SIG-M5 (cell line): Measurements from ENCODE around the gene PCSK4.
"Not testable (repeated sequence)": the region's sequence is repeated elsewhere in the genome, so short reads cannot be mapped to it uniquely, and the experiment has no call there.

Experiments used
- DNase-seq: peaks from one replicate; lab custom pipeline; 2025; lab: John Stamatoyannopoulos, UW

Gene PCSK4

DNA sequence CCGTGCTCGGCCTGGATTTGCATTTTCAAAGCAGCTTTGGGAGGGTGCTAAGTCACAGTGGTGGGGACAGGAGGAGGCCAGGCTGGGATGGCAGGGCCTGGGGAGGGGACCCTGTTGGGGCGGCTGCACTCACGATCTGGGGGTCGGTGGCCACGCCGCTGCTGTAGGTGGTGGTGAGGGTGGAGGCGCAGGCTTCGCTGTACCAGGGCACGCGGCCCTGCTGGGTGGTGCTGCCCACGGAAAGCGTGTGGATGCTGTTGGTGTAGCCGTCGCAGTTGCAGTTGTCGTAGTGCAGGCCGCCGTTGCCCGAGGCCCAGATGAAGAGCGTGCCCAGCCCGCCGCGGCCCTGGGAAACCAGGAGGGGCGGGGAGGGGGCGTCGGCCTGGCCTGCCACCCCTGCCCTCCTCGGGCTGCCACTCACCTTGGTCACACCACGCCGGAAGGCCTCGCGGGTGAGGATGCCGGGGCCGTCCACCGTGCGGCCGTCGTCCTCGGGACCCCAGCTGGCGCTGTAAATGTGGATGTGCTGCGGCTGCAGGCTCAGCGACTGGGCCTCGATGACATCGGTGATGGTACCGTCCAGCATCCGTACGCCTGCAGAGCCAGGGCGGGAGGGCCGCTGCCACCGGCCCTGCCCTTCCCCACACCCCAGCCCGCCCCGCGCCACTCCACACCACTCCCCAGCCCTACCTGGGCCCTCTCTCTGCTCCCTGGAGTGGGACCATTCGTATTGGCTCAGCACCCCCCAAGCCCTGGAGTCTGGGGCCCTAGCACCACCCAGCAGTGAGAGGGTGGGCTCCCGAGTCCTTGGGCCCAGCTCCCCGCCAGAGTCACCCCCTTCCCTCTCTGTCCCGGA, 3.2 kb downstream of the PCSK4 start:
- DNase-seq, result no peak

DNA sequence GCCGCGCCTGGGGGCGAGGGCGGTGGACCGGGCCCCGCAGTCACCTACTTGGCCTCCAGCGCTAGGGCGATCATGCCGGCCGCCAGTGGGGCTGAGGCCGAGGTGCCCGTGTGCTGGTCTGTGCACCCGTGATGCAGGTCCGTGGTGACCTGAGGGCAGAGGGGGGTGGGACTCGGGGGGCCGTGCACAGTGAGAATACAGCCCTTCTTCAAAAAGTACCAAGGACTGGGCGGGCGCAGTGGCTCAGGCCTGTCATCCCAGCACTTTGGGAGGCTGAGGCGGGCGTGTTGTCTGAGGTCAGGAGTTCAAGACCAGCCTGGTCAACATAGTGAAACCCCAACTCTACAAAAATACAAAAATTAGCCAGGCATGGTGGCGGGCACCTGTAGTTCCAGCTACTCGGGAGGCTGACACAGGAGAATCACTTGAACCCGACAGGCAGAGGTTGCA, 6.1 kb downstream of the PCSK4 start:
- DNase-seq, result no peak

DNA sequence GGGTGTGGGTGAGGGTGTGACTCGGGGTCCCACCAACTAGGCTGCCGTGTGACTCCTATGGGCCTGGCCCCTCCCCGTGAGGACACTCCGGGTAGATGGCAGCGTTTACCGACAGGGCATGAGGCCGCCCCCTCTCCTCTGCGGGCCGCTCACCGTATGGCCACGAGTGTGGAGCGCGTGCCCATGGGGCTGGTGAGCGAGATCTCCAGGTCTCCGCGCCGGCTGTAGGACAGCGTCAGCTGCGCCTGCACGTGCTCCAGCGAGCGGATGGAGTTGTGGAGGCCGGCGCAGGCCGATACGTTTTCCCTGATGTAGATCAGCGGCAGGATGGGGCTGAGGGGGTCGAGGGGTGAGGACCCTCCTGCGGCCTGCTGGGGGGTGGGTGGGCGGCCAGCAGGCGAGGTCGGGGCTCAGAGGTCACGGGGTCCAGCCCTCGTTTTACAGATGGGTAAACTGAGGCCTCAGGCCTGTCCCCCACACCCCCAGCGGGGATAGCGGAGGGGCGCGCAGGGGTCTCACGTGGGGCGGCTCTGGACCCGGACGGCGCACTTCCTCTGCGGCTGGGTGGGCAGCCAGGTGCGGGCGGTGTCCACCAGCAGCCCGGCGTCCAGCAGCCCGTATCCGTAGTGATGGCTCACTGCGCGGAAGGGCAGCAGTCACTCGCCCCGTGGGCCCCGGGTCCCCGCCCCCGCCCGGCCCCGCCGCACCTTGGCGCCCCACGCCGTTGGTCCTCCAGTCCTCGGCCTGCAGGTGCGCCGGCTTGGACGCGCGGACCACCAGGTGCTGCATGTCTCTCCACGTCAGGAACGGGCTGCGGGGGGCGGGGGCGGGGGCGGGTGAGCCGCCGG, 6.8 kb downstream of the PCSK4 start:
- no peak for DNase-seq

DNA sequence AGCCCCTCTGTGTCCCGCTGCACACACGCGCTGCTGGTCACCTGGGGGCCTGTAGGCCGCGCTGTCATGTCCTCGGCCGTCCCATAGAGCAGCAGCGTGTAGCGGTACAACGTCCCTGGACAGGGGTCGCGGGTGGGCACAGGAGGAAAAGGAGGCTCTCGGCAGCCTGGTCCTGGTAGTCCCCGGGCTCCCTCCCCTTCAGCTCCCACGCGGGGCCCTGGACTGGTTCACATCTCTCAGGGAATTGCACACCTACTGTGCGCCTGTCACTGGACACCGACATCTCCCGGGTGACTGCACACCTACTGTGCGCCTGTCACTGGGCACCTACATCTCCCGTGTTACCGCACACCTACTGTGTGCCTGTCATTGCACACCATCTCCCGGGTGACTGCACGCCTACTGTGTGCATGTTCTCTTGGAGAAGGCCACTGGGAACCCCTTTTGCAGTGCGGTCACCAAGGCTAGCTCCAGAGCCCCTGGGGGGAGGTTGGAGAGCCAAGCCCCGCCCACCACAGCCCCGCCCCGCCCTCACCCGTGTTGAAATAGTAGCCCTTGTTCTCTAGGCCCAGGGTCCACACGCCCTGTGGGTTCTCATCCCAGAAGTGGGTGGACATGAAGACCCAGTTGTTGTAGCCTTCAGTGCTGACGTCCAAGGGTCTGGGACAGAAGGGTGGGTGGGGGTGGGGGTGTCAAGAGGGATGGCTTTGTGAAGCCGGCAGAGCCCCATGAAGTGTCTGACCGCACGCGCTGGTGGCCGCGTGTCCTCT, 7.6 kb downstream of the PCSK4 start:
- no peak for DNase-seq

DNA sequence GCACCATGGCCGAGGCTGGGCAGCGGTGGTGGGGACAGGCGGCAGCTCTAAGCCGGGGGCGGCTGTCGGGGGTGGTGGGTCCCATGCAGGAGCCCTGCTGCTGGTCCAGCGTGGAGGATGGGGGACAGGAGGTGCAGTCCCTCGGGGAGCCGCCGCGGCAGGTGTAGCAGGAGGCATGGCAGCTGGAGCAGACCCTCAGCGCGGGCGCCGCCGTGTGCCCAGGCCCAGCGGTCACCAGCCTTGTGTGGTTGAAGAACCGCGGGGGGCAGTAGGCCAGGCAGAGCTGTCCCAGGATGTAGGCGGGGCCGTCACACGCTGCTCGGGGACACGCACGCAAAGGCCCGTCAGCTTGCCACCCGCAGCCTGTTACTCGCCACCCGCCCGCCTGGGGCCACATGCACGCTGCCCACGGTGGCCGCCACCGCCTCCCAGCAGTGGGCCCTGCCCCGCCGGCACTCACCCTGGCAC, 8.2 kb downstream of the PCSK4 start:
- no peak for DNase-seq

DNA sequence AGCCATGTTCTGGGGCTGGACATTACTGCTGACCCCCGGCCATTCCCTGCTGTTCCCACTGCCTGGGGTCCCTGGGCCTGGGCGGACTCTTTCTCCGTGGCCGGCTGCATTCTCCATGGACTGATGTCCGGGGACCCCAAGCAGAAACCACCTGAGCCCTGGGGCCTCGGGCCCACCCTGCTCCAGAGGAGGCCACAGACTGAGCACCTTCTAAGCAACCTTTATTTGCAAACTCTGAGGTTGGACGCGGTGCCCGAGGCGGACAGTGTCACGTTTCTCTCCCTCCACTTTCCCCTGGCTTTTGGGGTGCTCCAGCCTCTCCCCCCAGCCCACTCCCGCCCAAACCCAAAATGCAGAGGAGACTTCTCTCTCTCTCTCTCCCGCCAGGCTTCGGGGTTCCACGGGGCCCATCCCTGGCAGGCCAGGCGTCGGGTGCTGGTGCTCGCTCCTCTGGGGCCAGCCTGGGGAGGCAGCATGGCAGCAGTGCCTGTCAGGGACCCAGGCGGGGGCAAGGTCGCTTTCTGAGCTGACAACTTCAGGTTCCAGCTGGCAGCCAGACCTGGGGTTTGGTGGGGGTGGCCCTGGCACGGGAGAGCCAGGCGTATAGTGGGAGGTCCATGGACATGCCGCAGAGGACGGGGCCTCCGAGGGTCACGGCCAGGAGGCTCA, 8.8 kb downstream of the PCSK4 start:
- DNase-seq, result no peak

DNA sequence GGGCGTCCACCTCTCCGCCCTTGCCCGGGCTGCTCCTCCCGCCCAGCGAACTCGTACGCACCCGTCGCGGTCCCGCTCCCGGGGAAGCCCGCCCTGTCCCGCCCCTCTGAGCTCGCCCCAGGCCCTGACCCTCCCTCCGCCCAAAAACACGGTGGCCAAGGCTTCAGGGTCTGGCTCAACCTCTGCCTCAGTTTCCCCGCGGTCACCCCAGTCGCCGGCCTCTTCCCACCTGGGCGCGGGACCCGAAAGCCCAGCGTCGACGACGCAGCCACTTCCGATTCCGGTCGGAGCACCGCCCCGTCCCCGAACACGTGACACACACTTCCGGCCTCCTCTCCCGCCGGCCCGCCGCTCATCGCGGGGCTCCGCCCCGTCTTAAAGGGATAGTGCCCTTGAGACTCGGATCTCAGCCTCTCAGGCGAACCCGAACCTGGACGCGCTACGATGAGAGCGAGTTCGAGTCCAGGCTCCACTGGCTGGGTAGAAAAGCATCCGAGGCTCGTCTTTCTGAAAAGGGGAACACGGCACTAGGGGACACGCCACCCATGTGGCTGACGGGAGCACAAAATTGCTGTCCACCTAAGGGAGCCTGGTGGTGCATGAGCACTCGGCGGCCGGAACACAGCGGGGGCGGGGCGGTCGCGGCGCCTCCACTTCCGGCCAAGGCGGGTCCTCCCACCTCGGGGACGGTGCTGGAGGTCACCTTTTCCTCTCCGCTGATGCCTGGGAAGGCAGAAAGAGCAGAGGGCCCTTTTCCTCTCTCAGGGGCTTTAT, 11.0 kb downstream of the PCSK4 start, which contains the start of gene C19orf25:
TSS of gene C19orf25 (minus strand) at position 282 of the 774 bp plus-strand sequence. CDS start 312 bp downstream, outside the sequence.
- peak; percentile 44 for DNase-seq

DNA sequence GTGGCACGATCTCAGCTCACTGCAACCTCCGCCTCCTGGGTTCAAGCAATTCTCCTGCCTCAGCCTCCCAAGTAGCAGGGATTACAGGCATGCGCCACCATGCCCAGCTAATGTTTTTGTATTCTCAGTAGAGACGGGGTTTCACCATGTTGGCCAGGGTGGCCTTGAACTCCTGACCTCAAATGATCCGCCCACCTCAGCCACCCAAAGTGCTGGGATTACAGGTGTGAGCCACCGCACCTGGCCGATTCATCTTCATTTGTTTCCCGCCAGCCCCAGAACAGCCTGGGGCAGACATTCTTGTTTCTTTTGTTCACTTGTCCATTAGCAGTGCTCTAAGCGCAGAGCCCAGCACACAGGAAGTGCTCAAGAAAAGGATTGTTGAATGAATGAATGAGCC, 13.1 kb downstream of the PCSK4 start:
- not testable (repeated sequence) for DNase-seq

DNA sequence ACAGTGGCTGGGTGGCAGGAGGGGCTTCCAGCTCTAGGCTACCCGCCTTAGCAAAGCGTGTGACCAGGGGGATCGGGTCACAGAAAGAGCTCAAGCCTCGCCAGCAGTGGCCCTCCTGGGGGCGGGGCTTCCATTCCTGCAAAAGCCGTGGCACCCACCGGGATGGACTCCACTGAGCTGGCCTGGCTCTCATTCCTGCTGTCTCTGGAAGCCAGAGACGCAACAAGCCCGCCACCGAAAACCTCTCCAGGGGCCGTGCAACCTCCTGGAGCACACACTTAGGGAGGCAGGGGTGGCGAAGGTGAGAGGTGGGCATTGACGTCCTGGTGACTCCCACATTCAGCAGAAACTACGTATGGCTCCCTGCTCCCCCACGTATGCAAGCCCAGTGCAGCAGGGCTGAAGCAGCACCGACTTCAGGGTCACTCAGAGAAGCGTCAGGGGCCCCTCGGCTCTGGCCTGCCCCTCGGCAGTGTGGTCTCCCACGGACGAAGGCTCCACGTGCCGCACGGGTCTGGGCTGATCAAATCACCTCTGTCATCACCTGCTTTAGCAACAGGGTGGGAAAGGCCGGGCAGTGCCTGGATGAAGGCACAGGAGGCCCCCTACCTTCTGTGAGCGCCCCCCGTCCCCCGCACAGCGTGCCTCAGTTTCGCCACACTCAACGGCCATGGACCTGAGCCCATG, 14.3 kb downstream of the PCSK4 start:
- no peak for DNase-seq

DNA sequence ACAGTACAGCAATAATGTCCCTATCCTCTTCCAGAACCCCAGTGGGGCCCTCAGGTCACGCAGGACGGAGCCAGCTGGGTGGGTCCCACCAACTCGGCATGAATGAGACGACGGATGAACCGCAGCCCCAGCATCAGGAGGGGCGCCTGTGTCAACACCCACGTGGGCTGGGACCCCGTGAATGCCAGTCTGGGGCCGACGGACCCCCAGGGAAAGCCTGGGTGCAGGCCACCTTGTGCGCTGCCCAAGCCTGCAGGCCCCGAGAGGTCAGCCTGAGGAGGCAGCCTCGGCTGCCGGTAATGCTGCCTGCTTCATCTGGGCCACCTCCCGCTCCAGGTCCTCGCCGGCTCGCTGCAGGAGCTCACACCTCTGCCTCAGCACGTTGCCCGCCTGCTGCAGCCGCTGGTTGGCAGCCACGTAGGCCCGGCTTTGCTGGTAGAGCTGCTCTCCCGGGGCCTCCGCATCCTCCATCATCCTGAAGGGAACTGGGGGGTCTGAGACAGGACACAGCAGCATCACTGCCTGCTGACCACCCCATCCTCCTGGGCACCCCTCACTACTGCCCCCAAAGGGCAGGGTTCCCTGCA, 15.3 kb downstream of the PCSK4 start:
- no peak for DNase-seq

DNA sequence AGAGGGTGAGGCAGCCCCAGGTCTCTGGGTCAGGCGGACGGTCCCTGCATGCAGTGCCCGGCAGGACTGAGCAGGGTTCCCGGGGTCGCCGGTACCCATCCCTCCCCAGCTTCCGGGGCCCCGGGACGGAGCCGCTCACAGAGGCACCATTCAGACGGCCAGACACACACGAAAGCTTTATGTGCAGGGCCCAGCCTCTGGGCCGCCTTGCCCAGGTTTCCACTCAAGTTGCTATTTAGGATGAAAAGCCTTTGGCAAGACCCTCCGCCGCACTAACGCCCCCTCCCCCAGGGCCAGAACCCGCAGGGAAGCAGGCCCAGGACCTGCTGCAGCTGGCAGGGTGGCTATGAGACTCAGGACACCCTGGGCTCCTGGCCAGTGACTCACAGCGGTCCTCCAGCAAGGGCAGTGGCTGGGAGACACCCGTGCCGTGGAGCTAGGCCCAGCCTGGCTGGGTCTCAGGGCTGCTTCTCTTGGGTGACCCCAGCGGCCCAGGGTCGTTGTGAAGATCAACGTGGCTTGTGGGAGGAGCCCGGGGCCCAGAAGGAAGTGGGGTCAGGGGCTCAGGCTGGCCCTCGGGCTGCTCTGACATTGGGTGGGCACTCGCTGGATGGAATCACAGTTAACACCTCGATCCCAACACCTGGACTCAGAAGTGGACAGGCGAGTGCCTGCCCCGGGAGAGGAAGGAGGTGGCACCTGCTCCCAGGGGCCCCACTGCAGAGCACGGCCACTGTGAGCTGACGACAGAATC, 16.0 kb downstream of the PCSK4 start:
- no peak for DNase-seq

DNA sequence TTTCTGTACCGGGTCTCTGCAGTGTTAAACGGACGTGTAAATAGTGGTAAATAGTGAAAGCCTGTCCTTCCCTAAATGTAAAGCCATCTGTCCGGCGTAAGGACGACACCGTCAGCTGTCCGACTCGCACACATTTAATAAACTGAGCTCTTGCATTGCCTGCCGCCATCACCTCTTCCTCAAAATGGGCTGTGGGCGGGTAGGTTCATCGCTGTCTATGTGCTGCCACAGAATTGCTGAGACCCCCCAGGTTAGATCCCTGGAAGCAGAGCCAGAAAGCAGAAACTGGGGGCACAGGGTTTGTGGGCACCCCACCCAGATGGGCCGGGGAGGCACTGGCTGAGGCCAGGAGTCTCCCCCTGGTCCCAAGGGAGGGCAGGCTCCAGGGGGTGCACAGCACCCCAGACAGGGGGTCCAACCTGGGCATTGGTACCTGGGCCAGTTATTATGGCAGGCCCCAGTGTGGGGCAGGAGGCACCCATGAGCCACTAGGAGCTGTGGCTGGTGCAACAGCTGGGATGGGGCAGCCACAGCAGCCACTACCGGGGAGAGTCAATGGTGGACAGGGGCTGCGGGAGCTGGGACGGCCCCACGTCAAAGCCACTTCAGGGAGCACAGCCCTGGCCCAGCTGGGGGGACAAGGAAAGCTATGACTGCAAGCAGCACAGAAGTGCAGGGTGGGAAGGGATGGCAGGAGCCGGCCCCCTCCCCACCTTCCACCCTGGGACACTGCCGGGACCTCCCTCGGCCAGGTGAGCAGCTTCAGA, 16.9 kb downstream of the PCSK4 start:
- DNase-seq, result no peak

DNA sequence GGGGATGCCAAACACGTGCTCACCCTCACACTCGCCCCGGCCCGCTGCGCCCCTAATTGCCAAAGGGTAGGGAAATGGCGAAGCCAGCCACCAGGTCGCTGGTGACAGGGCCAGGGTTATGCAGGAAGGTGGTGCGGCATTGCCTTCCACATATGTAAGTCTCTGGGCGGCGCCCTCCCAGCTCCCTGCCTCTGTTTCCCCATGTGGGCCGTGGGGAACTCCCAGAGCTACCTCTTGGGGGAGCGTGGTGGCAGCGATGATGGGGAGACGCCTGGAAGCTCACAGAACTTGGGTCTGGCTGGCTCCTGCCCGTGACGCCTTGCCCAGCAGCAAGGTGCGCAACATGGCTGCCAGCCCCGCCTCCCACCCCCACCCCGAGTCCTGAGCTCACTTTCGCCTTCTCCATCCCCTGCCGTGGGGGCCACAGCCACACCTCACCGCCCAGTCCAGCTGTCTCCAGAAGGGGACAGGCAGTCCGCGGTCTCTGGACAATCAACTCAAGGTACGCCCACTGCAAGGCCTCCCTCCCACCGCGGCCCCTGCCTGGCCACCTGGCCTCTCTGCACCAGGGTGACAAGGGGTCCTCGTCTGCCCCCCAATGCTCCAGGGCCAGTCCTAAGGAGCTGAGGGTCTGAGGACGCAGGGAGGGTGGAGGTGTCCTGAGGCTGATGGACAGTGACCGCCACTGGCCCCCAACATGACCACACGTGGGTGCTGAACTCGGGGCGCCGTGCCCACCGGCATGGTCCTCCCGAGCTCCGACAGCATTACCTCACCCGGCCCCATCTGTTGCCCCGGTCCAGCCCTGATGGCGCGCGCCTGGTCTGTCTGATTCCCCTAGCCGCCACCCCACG, 17.7 kb downstream of the PCSK4 start:
- DNase-seq, result no peak

DNA sequence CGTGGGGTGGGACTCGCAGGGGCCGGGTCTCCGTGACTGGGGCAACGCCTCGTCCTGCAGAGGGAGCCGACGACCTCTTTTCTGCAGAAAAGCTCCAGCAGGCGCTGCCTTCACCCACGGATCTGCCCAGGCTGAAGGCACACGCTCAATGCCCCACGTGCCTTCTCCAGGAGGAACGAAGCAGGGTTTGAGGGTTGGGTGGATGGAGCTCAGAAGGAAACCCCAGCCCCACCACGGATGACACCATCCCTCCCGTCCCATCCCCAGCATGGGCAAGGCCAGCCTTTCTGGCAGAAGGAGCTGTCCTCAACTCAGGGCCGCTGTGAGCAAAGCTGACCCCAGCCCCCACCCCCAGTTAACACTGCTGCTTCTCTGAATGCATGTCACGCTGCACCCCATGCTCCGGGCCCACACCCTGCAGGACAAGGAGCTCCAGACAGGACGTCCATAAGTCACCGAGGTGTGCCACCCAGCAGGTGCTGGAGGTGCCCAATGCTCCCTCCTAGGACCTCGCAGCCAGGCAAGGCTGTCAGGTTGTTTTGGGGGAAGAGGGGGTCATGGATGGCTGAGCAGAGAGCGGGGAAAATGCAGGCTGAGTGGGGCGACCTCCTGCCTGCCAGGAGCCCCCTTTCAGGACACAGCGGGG, 18.5 kb downstream of the PCSK4 start:
- DNase-seq, result no peak

DNA sequence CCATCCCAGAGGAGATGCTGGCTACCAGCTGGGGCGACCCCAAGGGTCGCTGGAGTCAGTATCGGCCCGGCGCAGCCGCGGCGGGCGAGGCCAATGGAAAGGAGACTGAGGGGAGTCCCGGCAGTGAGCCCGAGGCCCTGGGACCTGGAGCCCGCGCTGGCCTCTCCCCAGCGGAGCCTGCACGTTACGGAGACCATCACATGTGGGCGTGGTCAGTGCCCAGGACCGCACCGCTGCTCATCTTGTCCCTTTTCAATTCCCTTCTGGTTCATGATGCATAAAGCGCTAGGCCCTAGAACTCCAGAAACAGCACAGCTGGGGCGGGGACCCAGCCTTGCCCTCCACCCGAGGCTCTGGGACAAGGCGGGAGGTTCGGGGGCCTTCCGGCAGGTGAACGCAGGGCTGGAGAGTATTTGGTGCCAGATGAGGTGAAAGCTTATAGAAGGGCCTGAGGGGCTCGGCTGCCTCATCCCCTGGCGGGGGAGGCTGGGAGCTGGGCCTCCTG, 19.1 kb downstream of the PCSK4 start:
- DNase-seq, result no peak

DNA sequence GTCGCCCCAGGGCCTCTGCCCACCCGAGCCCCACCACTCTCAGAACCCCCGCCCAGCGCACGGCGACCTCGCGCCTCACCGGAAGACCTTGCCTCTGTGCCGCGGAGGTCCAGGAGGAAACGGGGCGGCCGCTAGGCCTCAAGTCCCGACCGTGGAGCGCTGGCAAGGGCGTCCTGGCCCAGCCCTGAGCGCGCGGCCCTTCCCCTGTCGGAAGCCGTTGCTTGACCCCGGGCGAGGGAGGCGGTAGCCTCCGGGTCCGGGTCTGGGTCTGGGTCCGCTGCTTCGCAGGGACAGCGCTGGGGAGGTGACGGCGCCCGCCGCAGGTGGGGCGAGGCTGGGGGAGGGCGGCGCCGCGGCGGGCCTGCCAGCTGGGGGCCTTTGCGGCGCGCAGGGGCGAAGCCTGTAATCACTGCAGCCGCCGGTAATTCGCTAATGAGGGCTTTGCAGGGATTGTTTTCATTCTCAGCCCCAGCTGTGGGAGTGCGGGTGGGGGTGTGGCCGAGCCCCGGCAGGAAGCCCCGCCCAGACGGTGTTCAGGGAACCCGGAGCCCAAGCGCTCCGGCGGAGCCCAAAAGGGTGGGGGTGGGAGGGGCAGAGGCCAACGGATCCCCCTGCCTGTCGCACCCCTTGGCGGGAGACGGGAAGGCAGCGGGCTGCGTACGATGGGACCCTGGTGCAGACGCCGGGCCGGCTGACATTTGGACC, 19.7 kb downstream of the PCSK4 start:
- DNase-seq, result no peak
